Large intestine (tissue), 3 donors: ENCODE results near the gene CD55. TPM values are rescaled to one million over a fixed set of nuclear protein-coding genes. Genes with fewer than 3 reads are reported as not detected.

Experiments used
- DNase-seq, 2 donors: peaks; one replicate each; pipeline versions ENCODE4 v3.0.0 to v3.0.0-alpha.2; 2013
- H3K27ac ChIP-seq: one replicate; pipeline ENCODE4 v1.5.1; 2013; ENCODE audit warnings: low read length
- H3K27me3 ChIP-seq: 2 replicates; pipeline ENCODE4 v1.6.1; 2013; ENCODE audit warnings: low read length; ENCODE audit not compliant: control insufficient read depth, insufficient read depth
- H3K36me3 ChIP-seq: 2 replicates; pipeline ENCODE4 v1.6.1; 2013; ENCODE audit warnings: low read length; ENCODE audit not compliant: control insufficient read depth, insufficient read depth
- H3K4me1 ChIP-seq: one replicate; pipeline ENCODE4 v1.6.1; 2013; ENCODE audit warnings: low read length; ENCODE audit not compliant: control insufficient read depth, insufficient read depth
- H3K4me3 ChIP-seq: one replicate; pipeline ENCODE4 v1.5.1; 2013; ENCODE audit warnings: low read length
- H3K9me3 ChIP-seq: one replicate; pipeline ENCODE4 v1.6.1; 2013; ENCODE audit warnings: mild to moderate bottlenecking, low read depth, low read length, moderate library complexity; ENCODE audit not compliant: control insufficient read depth
- WGBS: methylation state at CpG from one replicate; pipeline ENCODE4 v1.1.5; 2013; ENCODE audit warnings: low lambda C conversion rate; ENCODE audit not compliant: insufficient coverage; 5-methylcytosine and 5-hydroxymethylcytosine counted together
- polyA plus RNA-seq: library from polyadenylated mRNA; unstranded; fragments of 120-200 nt; gene quantifications from one replicate; pipeline ENCODE4 v1.2.1, GENCODE V29; 2013

The CD55 gene
- polyA plus RNA-seq, 1 donor = 24.1 TPM

DNA sequence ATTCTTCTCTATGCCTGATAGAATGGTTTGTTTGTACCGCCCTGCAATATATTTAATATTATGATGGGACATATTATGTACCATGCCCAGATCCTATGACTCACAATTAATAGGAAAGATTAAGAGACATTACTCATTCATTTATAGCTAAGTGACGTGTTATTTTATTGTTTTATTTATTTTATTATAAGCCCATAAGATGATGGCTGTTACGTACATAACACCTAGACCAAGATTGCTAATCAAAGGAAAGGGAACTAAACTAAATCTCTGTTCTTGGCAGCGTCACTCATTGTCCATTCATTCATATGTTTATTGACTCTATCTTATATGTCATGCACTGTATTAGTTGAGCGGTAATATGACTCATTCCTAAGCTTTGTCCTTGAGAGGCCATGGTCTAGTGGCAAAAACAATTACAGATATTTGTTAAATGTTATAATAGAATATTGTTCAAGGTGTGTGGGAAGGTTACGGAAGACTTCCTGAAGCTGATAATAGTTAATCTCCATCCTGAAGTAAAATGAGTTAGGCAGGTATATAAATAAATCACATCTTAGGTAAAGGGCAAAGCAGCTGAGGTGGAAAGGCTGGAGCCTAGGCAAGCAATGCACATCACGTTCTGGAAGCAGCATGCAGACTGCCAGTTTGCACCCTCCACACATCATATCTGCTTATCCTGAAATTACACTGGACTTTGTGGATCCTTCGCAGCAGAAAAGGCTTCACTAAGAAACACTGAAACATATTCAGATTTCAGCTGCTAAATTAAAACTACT is 16.6 kb upstream of the CD55 start:
- Histone ChIP-seq H3K27me3 (no peaks in the 10 kb centered on the region), H3K4me1 (no peaks in the 10 kb centered on the region), H3K27ac (no peak overlapping the region), H3K9me3 (no peaks in the 10 kb centered on the region), H3K36me3 (no peaks in the 10 kb centered on the region), H3K4me3 (no peak overlapping the region)
- DNase-seq = peak in 1 of 2 donors; percentile 20
- 95% methylated on average over 3 of the region's 8 CpGs for WGBS

DNA sequence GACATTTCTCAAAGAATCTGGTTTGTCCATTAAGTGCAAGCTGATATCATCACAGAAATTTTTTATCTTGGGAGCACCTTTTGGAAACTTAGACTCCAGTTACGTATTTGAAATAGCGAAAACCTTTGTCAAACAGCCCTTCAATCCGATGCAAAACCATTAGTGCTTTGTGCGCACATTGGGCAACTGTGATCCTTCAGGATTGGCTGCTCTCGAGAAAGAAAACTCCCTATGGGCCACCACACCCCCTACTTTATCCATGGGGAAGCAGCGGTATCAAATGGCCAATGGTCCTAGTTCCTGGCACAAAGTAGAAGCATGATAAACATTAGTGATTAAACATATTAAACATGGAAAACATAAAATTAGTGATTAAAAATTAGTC is 16.0 kb upstream of the CD55 start:
- WGBS = no CpG with 5 or more reads among the region's 6 CpGs
- no peak for DNase-seq
- H3K9me3 ChIP-seq = no peaks in the 10 kb centered on the region
- no peaks in the 10 kb centered on the region for H3K4me1 ChIP-seq
- H3K27ac ChIP-seq = no peak overlapping the region
- no peaks in the 10 kb centered on the region for H3K36me3 ChIP-seq
- H3K4me3 ChIP-seq = no peak overlapping the region
- H3K27me3 ChIP-seq = no peaks in the 10 kb centered on the region

GRCh38 chr1:207306023-207306422 is 15.5 kb upstream of the CD55 start:
- 100% methylated on average over 1 of the region's 1 CpG for WGBS
- Histone ChIP-seq H3K27me3 (no peaks in the 10 kb centered on the region), H3K4me3 (no peak overlapping the region)

DNA sequence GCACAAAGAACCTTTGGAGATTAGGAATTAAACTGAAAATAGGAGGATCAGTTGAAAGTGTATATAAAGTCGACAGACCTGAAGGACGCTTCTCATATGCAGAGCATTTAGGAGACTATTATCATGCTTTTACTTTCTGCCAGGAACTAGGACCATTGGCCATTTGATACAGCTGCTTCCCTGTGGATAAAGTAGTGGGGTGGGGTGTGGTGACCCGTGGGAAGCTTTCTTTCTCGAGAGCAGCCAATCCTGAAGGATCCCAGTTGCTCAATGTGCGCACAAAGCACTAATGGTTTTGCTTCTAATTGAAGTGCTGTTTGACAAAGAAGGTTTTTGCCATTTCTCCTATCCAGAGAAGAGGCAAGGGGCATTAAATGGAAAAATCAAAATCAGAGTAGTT is 14.9 kb upstream of the CD55 start:
- Histone ChIP-seq H3K4me1 (no peaks in the 10 kb centered on the region), H3K27ac (no peak overlapping the region), H3K9me3 (no peaks in the 10 kb centered on the region), H3K36me3 (no peaks in the 10 kb centered on the region), H3K4me3 (no peak overlapping the region), H3K27me3 (no peaks in the 10 kb centered on the region)
- WGBS = no CpG with 5 or more reads among the region's 5 CpGs
- no peak for DNase-seq

More at GRCh38 chr1:207306023-207306422, 15.5 kb upstream of the CD55 start:
- Histone ChIP-seq H3K4me1 (no peaks in the 10 kb centered on the region), H3K9me3 (no peaks in the 10 kb centered on the region), H3K27ac (no peak overlapping the region), H3K36me3 (no peaks in the 10 kb centered on the region)
- no peak for DNase-seq

DNA sequence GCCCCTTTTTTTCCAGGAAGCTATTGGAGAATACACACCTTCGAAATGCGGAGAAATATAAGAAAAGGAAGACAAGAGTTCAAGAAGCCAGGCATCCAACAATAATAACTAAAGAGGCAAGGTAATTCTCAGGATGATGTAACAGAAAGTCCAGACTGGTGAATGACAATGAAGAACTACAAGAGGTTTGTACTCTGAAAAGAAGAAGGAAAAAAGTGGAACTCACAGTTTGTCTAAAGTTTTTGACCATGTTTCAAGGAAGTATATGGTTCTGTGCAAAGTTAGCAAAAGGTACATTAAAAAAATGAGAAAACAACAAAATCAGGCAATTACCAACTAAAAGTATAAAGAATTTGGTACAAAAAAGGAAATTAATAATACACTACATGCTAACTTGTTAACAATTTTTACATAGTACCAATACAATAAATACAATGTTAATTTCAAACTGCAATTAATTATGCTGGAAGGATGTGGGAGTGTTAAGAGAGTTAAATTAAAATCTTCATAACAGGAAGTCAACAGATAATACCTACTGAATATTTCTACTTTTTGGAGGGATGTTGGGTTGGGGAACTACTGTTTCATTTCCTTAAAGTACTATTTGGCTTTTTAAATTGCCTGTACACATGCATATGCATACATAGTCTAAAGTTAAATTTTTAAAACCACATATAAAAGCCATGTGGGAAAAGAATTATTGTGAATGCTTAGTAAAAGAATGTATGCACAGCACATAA is 12.9 kb upstream of the CD55 start:
- no peak for DNase-seq
- Histone ChIP-seq H3K27me3 (no peaks in the 10 kb centered on the region), H3K36me3 (no peaks in the 10 kb centered on the region), H3K4me1 (no peaks in the 10 kb centered on the region), H3K4me3 (no peak overlapping the region), H3K9me3 (no peaks in the 10 kb centered on the region), H3K27ac (no peak overlapping the region)
- 100% methylated on average over 1 of the region's 2 CpGs for WGBS

GRCh38 chr1:207309745-207310273 is 11.7 kb upstream of the CD55 start:
- no peak overlapping the region for H3K4me3 ChIP-seq
- DNase-seq = peak; percentile 29 to 74
- H3K27me3 ChIP-seq = no peaks in the 10 kb centered on the region
- no peak overlapping the region for H3K27ac ChIP-seq
- no peaks in the 10 kb centered on the region for H3K4me1 ChIP-seq
- 0% methylated on average over 1 of the region's 4 CpGs for WGBS
- H3K36me3 ChIP-seq = no peaks in the 10 kb centered on the region
- no peaks in the 10 kb centered on the region for H3K9me3 ChIP-seq

- Histone ChIP-seq H3K4me1 (peaks cover 7% of the 10 kb centered on the region), H3K4me3 (no peak overlapping the region), H3K9me3 (no peaks in the 10 kb centered on the region), H3K27ac (no peak overlapping the region), H3K36me3 (no peaks in the 10 kb centered on the region), H3K27me3 (no peaks in the 10 kb centered on the region)
- no peak for DNase-seq
- no CpG with 5 or more reads among the region's 3 CpGs for WGBS
These were observed 9.4 kb upstream of the CD55 start for GRCh38 chr1:207311888-207312603.

- Histone ChIP-seq H3K9me3 (no peaks in the 10 kb centered on the region), H3K36me3 (no peaks in the 10 kb centered on the region), H3K4me1 (peaks cover 12% of the 10 kb centered on the region), H3K27me3 (no peaks in the 10 kb centered on the region), H3K4me3 (no peak overlapping the region), H3K27ac (no peak overlapping the region)
- no CpG with 5 or more reads among the region's 1 CpG for whole genome bisulfite sequencing
- DNase-seq = no peak
These were observed 8.9 kb upstream of the CD55 start for GRCh38 chr1:207312604-207312920.

GRCh38 chr1:207313131-207313530 is 8.3 kb upstream of the CD55 start:
- H3K4me1 ChIP-seq = peaks cover 12% of the 10 kb centered on the region
- H3K27me3 ChIP-seq = no peaks in the 10 kb centered on the region
- no peaks in the 10 kb centered on the region for H3K36me3 ChIP-seq
- DNase-seq = no peak
- H3K9me3 ChIP-seq = no peaks in the 10 kb centered on the region
- H3K27ac ChIP-seq = no peak overlapping the region
- H3K4me3 ChIP-seq = no peak overlapping the region

DNA sequence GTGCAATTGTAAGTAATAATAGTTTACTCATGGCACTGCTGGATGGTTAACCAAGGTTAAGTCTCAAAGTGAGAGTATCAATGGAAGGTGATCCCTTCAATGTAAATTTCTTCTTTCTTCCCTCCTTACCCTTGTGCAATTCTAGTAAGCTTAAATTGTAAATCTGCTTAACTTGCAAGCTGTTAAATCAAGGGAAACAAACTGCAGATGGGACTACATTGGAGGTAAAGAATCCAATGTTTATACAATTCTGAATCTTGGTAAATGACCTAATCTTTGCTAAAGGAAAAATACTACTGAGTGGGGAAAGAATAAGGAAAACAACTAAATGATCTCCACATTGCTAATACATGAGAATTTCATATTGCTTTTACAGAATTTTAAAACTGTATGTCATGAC is 6.7 kb upstream of the CD55 start:
- DNase-seq = no peak
- Histone ChIP-seq H3K4me1 (peaks cover 12% of the 10 kb centered on the region), H3K27ac (no peak overlapping the region)

More for the DNA sequence above, 6.7 kb upstream of the CD55 start:
- Histone ChIP-seq H3K36me3 (no peaks in the 10 kb centered on the region), H3K27me3 (no peaks in the 10 kb centered on the region), H3K9me3 (no peaks in the 10 kb centered on the region), H3K4me3 (no peak overlapping the region)
